Measurements from ENCODE around the gene FAM120B.
A peak's percentile ranks its signal among the peaks of the same experiment; 100 is the strongest.
"Not testable (repeated sequence)": the region's sequence is repeated elsewhere in the genome, so short reads cannot be mapped to it uniquely, and the experiment has no call there.

Gene FAM120B

GRCh38 chr6:170306324-170307079, at the start of gene FAM120B:
TSS of gene FAM120B (plus strand) at chr6:170306758. CDS start at chr6:170317391, 10,633 bp downstream.
- peak; percentile 95 for DNase-seq (ENCODE audit: low read depth)

- no peak for DNase-seq (ENCODE audit: low read depth)
Observed at GRCh38 chr6:170257376-170257775, 49.2 kb upstream of the FAM120B start.

GRCh38 chr6:170258407-170258806, 48.2 kb upstream of the FAM120B start:
- DNase-seq (ENCODE audit: low read depth) = no peak

- DNase-seq (ENCODE audit: low read depth) = no peak
Observed at GRCh38 chr6:170259278-170259677, 47.3 kb upstream of the FAM120B start.

- no peak for DNase-seq (ENCODE audit: low read depth)
Observed at GRCh38 chr6:170260686-170261085, 45.9 kb upstream of the FAM120B start.

GRCh38 chr6:170261643-170262488, 44.7 kb upstream of the FAM120B start:
- no peak for DNase-seq (ENCODE audit: low read depth)

- no peak for DNase-seq (ENCODE audit: low read depth)
Observed at GRCh38 chr6:170262489-170263088, 44.0 kb upstream of the FAM120B start.

- DNase-seq (ENCODE audit: low read depth) = no peak
Observed at GRCh38 chr6:170263410-170263809, 43.1 kb upstream of the FAM120B start.

GRCh38 chr6:170264086-170264485, 42.5 kb upstream of the FAM120B start:
- no peak for DNase-seq (ENCODE audit: low read depth)

GRCh38 chr6:170264644-170265043, 41.9 kb upstream of the FAM120B start:
- DNase-seq (ENCODE audit: low read depth) = not testable (repeated sequence)

GRCh38 chr6:170265655-170266054, 40.9 kb upstream of the FAM120B start:
- no peak for DNase-seq (ENCODE audit: low read depth)

GRCh38 chr6:170266061-170266825, 40.3 kb upstream of the FAM120B start:
- no peak for DNase-seq (ENCODE audit: low read depth)

GRCh38 chr6:170267688-170268087, 38.9 kb upstream of the FAM120B start:
- DNase-seq (ENCODE audit: low read depth) = no peak

- DNase-seq (ENCODE audit: low read depth) = no peak
Observed at GRCh38 chr6:170268216-170269129, 38.1 kb upstream of the FAM120B start.

- DNase-seq (ENCODE audit: low read depth) = no peak
Observed at GRCh38 chr6:170269151-170269845, 37.3 kb upstream of the FAM120B start.

- DNase-seq (ENCODE audit: low read depth) = no peak
Observed at GRCh38 chr6:170269846-170270541, 36.6 kb upstream of the FAM120B start.

GRCh38 chr6:170270984-170271593, 35.5 kb upstream of the FAM120B start:
- DNase-seq (ENCODE audit: low read depth) = no peak

GRCh38 chr6:170271771-170272314, 34.7 kb upstream of the FAM120B start:
- DNase-seq (ENCODE audit: low read depth) = peak; percentile 70

Data from activated T-cell treated with anti-CD3 and anti-CD28 coated beads for 24 hours (primary cell).